HG03135 (cell line): ENCODE results near the gene KLHDC2.
A peak's percentile ranks its signal among the peaks of the same experiment; 100 is the strongest.
"Not testable (repeated sequence)": the region's sequence is repeated elsewhere in the genome, so short reads cannot be mapped to it uniquely, and the experiment has no call there.

Source experiments
- ATAC-seq: cut with Tn5 transposase; IDR thresholded peaks from one replicate; pipeline ENCODE4 v1.9.1; 2021; ENCODE audit warnings: mild to moderate bottlenecking, moderate library complexity; ENCODE audit not compliant: unreplicated experiment

The KLHDC2 gene, protein sequence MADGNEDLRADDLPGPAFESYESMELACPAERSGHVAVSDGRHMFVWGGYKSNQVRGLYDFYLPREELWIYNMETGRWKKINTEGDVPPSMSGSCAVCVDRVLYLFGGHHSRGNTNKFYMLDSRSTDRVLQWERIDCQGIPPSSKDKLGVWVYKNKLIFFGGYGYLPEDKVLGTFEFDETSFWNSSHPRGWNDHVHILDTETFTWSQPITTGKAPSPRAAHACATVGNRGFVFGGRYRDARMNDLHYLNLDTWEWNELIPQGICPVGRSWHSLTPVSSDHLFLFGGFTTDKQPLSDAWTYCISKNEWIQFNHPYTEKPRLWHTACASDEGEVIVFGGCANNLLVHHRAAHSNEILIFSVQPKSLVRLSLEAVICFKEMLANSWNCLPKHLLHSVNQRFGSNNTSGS

GRCh38 chr14:49767571-49768300 is at the start of gene KLHDC2:
Gene KLHDC2 (plus strand): TSS chr14:49768153. CDS start chr14:49768469, 316 bp downstream.
- ATAC-seq = peak; percentile 90

- no peak for ATAC-seq
These were observed 47.2 kb upstream of the KLHDC2 start for GRCh38 chr14:49720744-49721143.

GRCh38 chr14:49721733-49722435 is 46.1 kb upstream of the KLHDC2 start:
- not testable (repeated sequence) for ATAC-seq

DNA sequence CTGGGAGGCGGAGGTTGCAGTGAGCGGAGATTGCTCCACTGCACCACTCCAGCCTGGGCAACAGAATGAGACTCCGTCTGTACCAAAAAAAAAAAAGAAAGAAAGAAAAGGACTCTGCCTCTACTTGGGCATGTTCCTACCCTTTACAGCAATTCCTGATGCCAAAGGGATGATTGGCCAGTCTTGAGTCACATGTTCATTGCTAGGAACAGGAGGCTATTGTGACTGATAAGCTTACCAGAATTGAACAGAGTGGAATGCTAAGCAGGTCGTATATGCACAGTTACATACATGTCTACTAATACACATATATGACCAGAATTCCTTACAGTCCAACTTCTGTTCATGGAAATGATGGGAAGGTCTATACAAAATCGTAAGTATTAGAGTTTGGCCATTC is 40.8 kb upstream of the KLHDC2 start:
- no peak for ATAC-seq

DNA sequence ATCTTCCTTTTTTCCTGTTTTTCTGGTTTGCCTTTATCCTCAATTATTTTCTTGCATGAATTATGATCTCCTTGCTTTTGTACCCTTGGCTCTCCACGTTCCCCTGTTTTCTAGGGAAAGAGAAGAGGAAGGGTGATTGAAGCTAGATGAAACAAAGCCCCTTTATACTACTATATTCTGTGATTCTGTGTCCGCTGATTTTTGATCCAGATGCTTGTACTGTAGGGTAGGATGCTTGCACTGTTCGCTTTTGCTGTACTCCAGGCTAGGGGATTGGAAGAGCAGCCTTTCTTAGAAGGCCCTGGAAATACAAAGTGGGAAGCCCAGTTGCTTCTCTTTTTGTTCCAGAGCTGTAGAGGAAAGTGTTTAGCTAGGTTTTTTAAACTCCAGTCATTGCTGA is 35.1 kb upstream of the KLHDC2 start:
- ATAC-seq = no peak

- ATAC-seq = no peak
These were observed 34.1 kb upstream of the KLHDC2 start for GRCh38 chr14:49733836-49734235.

DNA sequence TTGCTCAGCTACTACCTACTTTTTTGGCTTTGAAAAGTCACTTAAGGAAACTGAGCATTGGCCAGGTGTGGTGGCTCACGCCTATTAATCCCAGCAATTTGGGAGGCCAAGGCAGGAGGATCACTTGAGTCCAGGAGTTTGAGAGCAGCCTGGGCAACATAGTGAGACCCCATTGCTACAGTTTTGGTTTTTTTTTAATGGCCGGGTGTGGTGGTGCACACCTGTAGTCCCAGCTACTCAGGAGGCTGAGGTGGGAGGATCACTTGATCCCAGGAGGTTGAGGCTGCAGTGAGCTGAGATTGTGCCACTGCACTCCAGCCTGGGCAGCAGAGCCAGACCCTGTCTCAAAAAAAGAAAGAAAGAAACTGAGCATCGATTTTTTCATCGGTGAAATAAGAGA is 32.3 kb upstream of the KLHDC2 start:
- ATAC-seq = not testable (repeated sequence)

GRCh38 chr14:49745191-49745590 is 22.8 kb upstream of the KLHDC2 start:
- ATAC-seq = no peak

GRCh38 chr14:49746476-49746875 is 21.5 kb upstream of the KLHDC2 start:
- not testable (repeated sequence) for ATAC-seq

GRCh38 chr14:49754570-49755097 is 13.3 kb upstream of the KLHDC2 start:
- no peak for ATAC-seq

GRCh38 chr14:49755378-49755777 is 12.6 kb upstream of the KLHDC2 start:
- no peak for ATAC-seq

- ATAC-seq = no peak
These were observed 6.0 kb upstream of the KLHDC2 start for GRCh38 chr14:49761839-49762551.

GRCh38 chr14:49766839-49767238 is 1.1 kb upstream of the KLHDC2 start:
- no peak for ATAC-seq

DNA sequence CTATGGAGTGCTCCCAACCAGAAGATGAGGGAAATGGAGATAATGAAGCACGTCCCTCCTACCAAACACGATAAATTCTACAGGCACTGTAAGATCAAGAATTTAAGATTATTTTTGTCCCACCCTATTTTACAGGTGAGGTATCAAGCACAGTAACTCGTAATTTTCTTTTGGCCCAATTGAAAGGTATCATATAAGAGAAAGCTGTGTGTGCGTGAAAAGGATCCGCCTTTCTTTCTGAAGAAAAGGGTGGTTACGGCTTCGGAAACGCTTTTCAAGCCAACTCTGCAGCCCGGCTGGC is 733 bp upstream of the KLHDC2 start:
- ATAC-seq = no peak

- peak; percentile 35 for ATAC-seq
These were observed 558 bp downstream of the KLHDC2 start for GRCh38 chr14:49768301-49769121.

GRCh38 chr14:49769171-49769570 is 1.2 kb downstream of the KLHDC2 start:
- ATAC-seq = no peak

GRCh38 chr14:49769581-49770211 is 1.7 kb downstream of the KLHDC2 start:
- ATAC-seq = no peak

DNA sequence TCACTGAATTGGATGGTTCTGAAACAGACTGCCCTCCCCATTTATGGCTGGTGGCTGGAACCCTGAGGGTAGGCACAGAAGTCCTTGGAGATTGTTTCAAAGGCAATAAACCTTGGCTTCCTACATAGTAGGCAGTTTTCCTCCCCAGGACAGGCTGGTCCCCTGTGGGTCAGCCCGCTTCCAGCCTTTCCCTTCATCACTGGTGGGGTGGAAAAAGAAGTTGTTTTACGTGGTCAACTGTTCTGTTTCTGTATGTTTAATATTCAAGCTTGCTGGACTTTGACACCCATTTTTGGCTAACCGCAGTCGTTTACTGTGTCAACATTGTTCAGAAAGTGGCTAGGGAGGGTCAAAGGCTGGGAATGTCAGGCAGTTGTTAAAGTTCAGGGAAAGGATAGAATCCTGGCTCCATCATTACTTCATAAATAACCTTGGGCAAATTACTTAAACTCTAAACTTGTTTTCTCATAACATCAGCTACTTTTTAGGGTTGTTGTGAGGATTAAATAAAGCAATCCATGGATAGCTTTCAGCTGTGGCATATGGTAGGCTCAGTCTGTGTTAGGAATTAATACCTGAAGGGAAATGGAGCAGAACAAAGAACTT is 2.4 kb downstream of the KLHDC2 start:
- no peak for ATAC-seq

DNA sequence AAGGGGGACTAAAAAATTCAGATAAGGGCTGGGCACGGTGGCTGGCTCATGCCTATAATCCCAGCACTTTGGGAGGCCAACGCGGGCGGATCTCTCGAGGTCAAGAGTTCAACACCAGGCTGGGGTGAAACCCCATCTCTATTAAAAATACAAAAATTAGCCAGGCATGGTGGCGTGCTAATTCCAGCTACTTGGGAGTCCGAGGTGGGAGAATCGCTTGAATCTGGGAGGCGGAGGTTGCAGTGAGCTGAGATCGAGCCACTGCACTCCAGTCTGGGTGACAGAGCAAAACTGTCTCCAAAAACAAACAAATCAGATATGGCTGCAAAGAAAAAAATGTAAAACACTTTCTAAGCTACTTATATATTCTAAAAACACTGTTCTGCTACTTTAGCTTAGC is 3.7 kb downstream of the KLHDC2 start:
- ATAC-seq = not testable (repeated sequence)
